Subcutaneous adipose tissue (tissue), 4 donors: Measurements from ENCODE around the gene SYCE3. TPM values are rescaled to one million over a fixed set of nuclear protein-coding genes. Genes with fewer than 3 reads are reported as not detected.

Source experiments
- total RNA-seq, 4 donors: library from RNA; depleted of rRNA; stranded (reverse); fragments of >200 nt; gene quantifications; one replicate each; pipeline ENCODE4 v1.1.0, GENCODE V29; 2016
- TF ChIP-seq, protein P1 (sequence below): fragments of 450-650 bp; IDR thresholded peaks from one replicate; pipeline ENCODE4 v1.5.1; 2016; ENCODE audit warnings: low read depth, mild to moderate bottlenecking, control low read depth, antibody characterized with exemption, moderate library complexity

Gene SYCE3
- total RNA-seq, 4 donors from 2014 or later, result 2.2 to 3.3 TPM; not detected in 2

DNA sequence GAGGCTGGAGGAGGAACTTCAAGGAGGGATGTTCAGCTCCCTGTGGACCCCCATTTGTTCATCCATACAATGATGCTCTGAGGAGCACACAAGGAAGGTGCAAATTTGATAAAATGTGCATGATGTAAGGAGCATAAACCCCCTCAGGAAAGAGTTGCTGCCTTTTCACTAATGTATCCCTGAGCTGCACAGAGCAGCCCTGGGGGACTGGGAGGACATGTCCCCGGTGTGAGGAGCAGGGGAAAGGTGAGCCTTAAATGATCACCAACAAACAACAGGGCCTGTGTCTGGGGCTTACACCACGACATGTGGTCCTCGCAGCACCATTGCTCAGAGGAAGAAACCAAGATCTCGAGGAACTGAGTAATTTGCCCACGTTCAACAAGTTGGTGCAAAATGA is 34.4 kb upstream of the SYCE3 start:
- TF ChIP-seq, protein P1, sequence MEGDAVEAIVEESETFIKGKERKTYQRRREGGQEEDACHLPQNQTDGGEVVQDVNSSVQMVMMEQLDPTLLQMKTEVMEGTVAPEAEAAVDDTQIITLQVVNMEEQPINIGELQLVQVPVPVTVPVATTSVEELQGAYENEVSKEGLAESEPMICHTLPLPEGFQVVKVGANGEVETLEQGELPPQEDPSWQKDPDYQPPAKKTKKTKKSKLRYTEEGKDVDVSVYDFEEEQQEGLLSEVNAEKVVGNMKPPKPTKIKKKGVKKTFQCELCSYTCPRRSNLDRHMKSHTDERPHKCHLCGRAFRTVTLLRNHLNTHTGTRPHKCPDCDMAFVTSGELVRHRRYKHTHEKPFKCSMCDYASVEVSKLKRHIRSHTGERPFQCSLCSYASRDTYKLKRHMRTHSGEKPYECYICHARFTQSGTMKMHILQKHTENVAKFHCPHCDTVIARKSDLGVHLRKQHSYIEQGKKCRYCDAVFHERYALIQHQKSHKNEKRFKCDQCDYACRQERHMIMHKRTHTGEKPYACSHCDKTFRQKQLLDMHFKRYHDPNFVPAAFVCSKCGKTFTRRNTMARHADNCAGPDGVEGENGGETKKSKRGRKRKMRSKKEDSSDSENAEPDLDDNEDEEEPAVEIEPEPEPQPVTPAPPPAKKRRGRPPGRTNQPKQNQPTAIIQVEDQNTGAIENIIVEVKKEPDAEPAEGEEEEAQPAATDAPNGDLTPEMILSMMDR, result no peak

DNA sequence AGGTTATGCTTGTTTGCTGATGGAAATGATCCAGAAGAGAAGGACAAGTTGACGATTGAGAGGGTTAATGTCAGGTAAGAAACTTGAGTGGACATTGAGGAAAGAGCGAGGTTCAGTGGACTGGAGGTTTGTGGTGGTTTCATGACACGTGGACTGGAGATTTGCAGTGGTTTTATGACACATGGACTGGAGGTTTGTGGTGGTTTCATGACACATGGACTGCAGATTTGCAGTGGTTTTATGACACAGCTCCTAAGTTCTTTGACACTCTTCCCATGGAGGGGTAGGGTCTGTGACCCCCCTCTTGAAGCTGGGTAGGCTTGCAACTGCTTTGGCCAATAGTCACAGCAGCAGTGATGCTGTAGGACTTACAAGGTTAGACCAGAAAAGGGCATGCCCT is 32.5 kb upstream of the SYCE3 start:
- TF ChIP-seq, protein P1, result no peak

DNA sequence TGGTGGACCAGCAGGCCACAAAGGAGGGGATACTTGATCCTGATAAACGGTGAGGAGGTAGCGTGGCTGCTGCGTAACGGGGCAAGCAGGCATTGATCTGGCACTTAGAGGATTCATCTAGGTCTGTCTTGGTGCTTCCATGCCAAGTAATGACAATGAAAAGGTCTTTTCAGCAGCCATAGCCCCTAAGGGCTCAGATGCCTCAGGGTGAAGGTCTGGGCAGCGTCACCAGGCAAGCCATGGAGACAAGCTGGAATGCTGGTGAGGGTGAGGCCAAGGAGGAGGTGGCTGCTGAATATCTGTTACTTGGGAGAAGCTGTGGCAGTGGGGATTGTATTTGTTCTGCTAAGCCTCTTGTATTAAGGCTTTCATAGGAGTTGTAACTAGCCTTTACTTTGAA is 24.7 kb upstream of the SYCE3 start:
- TF ChIP-seq, protein P1, result no peak

DNA sequence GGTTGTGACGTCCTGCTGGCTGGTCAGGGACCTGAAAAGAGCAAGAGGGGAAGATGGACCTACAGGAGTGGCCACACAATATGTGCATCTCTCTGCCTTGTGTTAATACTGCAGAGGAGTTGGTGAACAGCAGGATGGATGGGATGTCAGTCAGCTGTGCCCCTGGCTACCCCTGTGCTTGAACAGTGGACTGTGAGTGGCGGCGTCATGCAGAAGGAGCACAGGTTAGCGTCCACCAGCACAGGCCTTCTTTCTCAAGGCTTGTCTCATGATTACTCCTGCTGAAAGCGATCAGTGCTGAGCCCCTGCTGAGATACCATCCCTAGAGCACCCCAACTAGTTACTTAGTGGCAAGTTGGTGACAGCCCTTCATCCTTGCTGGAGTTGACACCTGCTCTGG is 23.7 kb upstream of the SYCE3 start:
- TF ChIP-seq, protein P1, result no peak

DNA sequence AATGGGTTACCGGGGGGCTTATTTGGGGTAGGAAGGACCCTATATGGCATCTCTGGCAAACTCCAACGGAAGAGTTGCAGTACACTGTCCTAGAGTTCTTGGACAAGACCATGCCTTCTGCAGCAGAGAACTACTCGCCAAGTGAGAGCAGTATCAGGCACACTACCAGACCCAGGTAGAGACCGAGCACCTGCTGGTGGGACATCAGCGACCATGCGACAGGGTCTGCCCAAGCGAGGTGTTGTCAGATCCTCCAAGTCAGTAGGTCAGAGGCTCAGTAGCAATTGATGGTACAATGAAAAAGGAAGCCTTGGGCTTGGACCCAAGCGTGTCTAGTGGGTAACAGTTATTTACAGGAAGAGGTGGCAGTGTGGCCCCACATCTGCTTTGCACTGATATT is 23.1 kb upstream of the SYCE3 start:
- TF ChIP-seq, protein P1, result no peak

DNA sequence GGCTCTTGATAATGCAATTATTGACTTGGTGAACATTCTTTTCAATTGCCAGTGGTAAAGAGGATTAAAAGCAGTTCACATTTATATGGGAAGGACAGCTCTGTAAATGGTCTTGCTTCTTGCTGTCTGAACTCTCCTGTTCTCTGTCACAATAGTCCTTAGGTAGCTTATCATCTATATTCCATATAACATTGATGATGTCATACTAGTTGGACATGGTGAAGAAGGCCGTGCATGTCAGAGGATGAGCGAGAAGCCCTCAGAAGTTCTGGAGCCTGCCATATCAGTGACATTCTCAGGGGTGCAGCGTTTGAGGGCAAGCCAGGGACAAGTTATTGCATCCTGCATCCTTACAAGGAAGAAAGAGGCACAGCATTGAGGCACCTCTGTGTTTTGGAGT is 22.5 kb upstream of the SYCE3 start:
- TF ChIP-seq, protein P1, result no peak

DNA sequence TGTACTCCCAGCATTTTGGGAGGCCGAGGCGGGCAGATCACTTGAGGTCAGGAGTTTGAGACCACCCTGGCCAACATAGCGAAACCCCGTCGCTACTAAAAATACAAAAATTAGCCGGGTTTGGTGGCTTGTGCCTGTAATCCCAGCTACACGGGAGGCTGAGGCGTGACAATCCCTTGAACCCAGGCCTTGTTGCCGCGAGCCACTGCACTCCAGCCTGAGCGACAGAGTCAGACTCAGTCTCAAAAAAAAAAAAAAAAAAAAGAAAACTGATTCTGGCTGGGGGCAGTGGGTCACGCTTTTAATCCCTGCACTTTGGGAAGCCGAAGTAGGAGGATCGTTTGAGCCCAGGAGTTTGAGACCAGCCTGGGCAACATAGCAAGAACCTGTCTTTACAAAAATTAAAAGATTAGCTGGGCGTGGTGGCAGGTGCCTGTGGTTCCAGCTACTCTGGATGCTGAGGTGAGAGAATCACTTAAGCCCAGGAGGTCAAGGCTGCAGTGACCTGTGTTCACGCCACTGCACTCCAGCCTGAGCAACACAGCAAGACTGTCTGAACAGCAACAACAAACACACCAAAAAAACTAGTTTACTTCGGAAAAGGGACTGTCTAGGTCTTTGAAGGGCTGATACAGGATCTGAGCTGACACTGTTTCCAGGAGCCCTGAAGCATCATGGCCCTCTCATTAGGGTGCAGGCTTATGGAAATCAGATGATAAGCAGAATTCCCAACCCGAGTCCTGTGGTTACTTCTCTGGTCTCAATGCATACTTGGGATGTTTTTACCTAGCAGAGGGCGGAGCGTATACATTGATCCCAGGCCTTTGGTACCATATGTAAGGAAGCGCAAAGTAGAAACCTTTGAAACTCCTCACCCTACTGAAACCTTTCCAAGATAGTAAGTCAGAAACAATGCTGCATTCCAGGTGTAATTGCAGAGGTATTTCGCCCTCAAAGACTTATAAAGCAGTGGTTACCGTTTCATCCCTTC is 21.7 kb upstream of the SYCE3 start:
- TF ChIP-seq, protein P1, result no peak
